OCI-LY1 (cell line): ENCODE measurements around the gene GALNT2.

Experiments used
- CTCF ChIP-seq: fragments of 200-600 bp; sonication (generic), shearing (Covaris generic); IDR thresholded peaks from 2 replicates; pipeline ENCODE4 v1.5.1; 2017; ENCODE audit warnings: mild to moderate bottlenecking, antibody characterized with exemption, low read length, moderate library complexity, mixed read lengths
- EZH2 ChIP-seq: fragments of 200-600 bp; sonication (generic), shearing (Covaris generic); IDR thresholded peaks from 2 replicates; pipeline ENCODE4 v1.8.0; 2017; ENCODE audit warnings: borderline replicate concordance, mixed run types, mild to moderate bottlenecking, antibody characterized with exemption, low read length, moderate library complexity, mixed read lengths

GRCh38 chr1:230279583-230279945 is 212.5 kb downstream of the GALNT2 start:
- TF ChIP-seq CTCF (no peak), EZH2 (no peak)
